HG03354 (cell line): ENCODE measurements around the gene RTEL1.

Experiments
- ATAC-seq: cut with Tn5 transposase; IDR thresholded peaks from one replicate; pipeline ENCODE4 v1.9.1; 2021; ENCODE audit warnings: mild to moderate bottlenecking; ENCODE audit not compliant: unreplicated experiment, poor library complexity, severe bottlenecking

RTEL1 gene

GRCh38 chr20:63735859-63736718 is 78.0 kb downstream of the RTEL1 start, which contains the start of gene LIME1:
Gene LIME1, plus strand, starts transcription at chr20:63736664. Its CDS starts 886 bp downstream, at chr20:63737550.
- no peak for ATAC-seq

GRCh38 chr20:63736893-63737694 is 79.0 kb downstream of the RTEL1 start:
- no peak for ATAC-seq

- ATAC-seq, result no peak
These were observed 79.5 kb downstream of the RTEL1 start for GRCh38 chr20:63737695-63737944.

GRCh38 chr20:63737945-63738686 is 80.0 kb downstream of the RTEL1 start:
- no peak for ATAC-seq

- no peak for ATAC-seq
These were observed 80.6 kb downstream of the RTEL1 start for GRCh38 chr20:63738687-63739129.

- ATAC-seq, result peak; percentile 38
These were observed 81.3 kb downstream of the RTEL1 start, which contains the start of gene SLC2A4RG for GRCh38 chr20:63739130-63740069. Gene SLC2A4RG, plus strand, starts transcription at chr20:63739776. Its CDS starts 137 bp downstream, at chr20:63739913.

- peak; percentile 20 for ATAC-seq
These were observed 82.0 kb downstream of the RTEL1 start for GRCh38 chr20:63740070-63740626.

GRCh38 chr20:63740627-63741353 is 82.7 kb downstream of the RTEL1 start:
- ATAC-seq, result peak; percentile 1

GRCh38 chr20:63741354-63741675 is 83.2 kb downstream of the RTEL1 start:
- ATAC-seq, result no peak

- no peak for ATAC-seq
These were observed 83.7 kb downstream of the RTEL1 start for GRCh38 chr20:63741676-63742380.

GRCh38 chr20:63742381-63743024 is 84.4 kb downstream of the RTEL1 start:
- ATAC-seq, result no peak

GRCh38 chr20:63743210-63743970 is 85.3 kb downstream of the RTEL1 start:
- ATAC-seq, result no peak

GRCh38 chr20:63744158-63744557 is 86.0 kb downstream of the RTEL1 start:
- ATAC-seq, result no peak

- ATAC-seq, result no peak
These were observed 86.7 kb downstream of the RTEL1 start for GRCh38 chr20:63744574-63745423.

- no peak for ATAC-seq
These were observed 87.3 kb downstream of the RTEL1 start for GRCh38 chr20:63745424-63745805.
